ENCODE results near the gene SLC22A1. TPM values are rescaled to one million over a fixed set of nuclear protein-coding genes. Genes with fewer than 3 reads are reported as not detected.

The SLC22A1 gene
- polyA plus RNA-seq, 2 of the 4 experiments (the other 2 are of a cell fraction) = 2.1 TPM

DNA sequence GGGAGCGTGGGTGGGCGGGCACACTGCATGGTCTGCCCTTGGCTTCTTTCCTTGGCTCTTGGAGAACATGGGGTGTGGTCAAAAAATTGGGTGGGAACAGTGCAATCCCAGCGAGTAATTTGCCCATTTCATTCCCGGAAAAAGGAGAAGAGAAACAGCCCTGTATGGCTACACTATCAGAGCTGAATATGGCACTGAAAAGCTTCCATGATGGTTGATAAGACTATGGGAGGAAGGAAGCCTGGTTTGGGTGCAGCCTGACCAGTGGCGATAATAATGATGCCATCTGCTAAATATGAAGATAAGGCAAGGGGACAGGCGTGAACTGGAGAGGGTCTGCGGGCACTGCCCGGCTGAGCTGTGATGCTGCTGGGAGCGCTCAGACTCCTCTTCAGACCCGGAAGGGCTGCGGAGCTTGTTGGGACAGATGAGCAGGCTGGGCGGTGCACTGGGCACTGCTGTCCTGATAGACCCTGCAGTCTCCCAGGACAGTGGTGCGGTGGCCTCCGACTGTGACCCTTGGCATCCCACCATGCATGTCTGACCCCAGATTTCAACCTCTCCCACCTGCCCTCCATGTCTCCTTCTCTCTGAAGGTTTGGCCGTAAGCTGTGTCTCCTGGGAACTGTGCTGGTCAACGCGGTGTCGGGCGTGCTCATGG, 10.2 kb downstream of the SLC22A1 start:
- no peak overlapping the region for H3K27ac ChIP-seq
- no peak for FAIRE-seq
- H3K4me1 ChIP-seq = peaks cover 10% of the 10 kb centered on the region; the same call in 2 of the 3 replicates
- DNase-seq (ENCODE audit: low read depth in 1 of 2, low spot score in 1 of 2) = no peak
- 94% methylated on average over 17 of the region's 19 CpGs for WGBS (ENCODE audit: missing lambda C conversion rate)
- no peaks in the 10 kb centered on the region for H3K9me3 ChIP-seq
- ChIA-PET POLR2A (no interaction called here), CTCF (interaction anchor here (1.2 kb wide), 1 partner anchor 323 kb away, joined by 4 read pairs; no protein-coding TSS in a partner anchor)
- ATAC-seq = no peak
- no peak overlapping the region for H3K4me3 ChIP-seq
- no peak overlapping the region for H3K4me2 ChIP-seq
- no peak for TF ChIP-seq CEBPB (IDR thresholded peaks at IDR 0.05)
- TF ChIP-seq EHMT2 (IDR thresholded peaks at IDR 0.05; ENCODE audit: low read depth) = no peak
- no peak for TF ChIP-seq ZNF302 (CRISPR knock-in tag; IDR thresholded peaks at IDR 0.05)
- TF ChIP-seq, protein P1, sequence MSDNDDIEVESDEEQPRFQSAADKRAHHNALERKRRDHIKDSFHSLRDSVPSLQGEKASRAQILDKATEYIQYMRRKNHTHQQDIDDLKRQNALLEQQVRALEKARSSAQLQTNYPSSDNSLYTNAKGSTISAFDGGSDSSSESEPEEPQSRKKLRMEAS (IDR thresholded peaks at IDR 0.05) = no peak
- TF ChIP-seq, protein P2, sequence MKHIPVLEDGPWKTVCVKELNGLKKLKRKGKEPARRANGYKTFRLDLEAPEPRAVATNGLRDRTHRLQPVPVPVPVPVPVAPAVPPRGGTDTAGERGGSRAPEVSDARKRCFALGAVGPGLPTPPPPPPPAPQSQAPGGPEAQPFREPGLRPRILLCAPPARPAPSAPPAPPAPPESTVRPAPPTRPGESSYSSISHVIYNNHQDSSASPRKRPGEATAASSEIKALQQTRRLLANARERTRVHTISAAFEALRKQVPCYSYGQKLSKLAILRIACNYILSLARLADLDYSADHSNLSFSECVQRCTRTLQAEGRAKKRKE (CRISPR knock-in tag; IDR thresholded peaks at IDR 0.05; ENCODE audit: low read depth) = no peak
- no peak for TF ChIP-seq FOSL2 (IDR thresholded peaks at IDR 0.05)
- no peak for TF ChIP-seq FOSL2 (CRISPR knock-in tag; IDR thresholded peaks at IDR 0.05)
- TF ChIP-seq HDAC2 (IDR thresholded peaks at IDR 0.05) = no peak
- TF ChIP-seq FOXS1 (CRISPR knock-in tag; IDR thresholded peaks at IDR 0.05) = no peak
- no peak for TF ChIP-seq NR3C1 (IDR thresholded peaks at IDR 0.05)

DNA sequence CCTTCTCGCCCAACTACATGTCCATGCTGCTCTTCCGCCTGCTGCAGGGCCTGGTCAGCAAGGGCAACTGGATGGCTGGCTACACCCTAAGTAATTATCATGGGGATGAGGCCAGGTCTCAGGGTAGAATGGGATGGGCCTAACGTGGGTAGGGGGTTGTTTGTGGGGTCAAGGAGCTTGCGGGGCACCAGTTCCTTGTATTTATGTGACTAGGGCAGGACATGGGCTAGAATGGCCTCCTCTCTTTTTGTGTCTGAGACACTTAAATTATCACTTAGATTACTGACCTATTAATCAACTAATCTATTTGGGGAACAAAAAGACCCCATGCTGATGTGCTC, 10.7 kb downstream of the SLC22A1 start:
- ChIA-PET CTCF (interaction anchor here (1.2 kb wide), 1 partner anchor 323 kb away, joined by 4 read pairs; no protein-coding TSS in a partner anchor), POLR2A (no interaction called here)
- Histone ChIP-seq H3K4me1 (peaks cover 12% of the 10 kb centered on the region; the same call in 2 of the 3 replicates), H3K4me2 (no peak overlapping the region), H3K27ac (no peak overlapping the region), H3K4me3 (no peak overlapping the region), H3K9me3 (no peaks in the 10 kb centered on the region)
- FAIRE-seq (no peak), DNase-seq (ENCODE audit: low read depth in 1 of 2, low spot score in 1 of 2) (no peak), ATAC-seq (no peak)
- WGBS (ENCODE audit: missing lambda C conversion rate) = 75% methylated on average over 4 of the region's 4 CpGs
- TF ChIP-seq, protein P3, sequence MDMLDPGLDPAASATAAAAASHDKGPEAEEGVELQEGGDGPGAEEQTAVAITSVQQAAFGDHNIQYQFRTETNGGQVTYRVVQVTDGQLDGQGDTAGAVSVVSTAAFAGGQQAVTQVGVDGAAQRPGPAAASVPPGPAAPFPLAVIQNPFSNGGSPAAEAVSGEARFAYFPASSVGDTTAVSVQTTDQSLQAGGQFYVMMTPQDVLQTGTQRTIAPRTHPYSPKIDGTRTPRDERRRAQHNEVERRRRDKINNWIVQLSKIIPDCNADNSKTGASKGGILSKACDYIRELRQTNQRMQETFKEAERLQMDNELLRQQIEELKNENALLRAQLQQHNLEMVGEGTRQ (IDR thresholded peaks at IDR 0.05) = no peak
- TF ChIP-seq TFCP2L1 (CRISPR knock-in tag; IDR thresholded peaks at IDR 0.05) (no peak), ZSCAN20 (CRISPR knock-in tag; IDR thresholded peaks at IDR 0.05) (no peak), HOXA7 (CRISPR knock-in tag; IDR thresholded peaks at IDR 0.05) (no peak), NFE2L2 (conservative IDR thresholded peaks at IDR 0.05; ENCODE audit: low read length) (no peak), CHD4 (IDR thresholded peaks at IDR 0.05; ENCODE audit: borderline replicate concordance) (no peak), TP53 (CRISPR knock-in tag; IDR thresholded peaks at IDR 0.05) (no peak), NPAS2 (CRISPR knock-in tag; IDR thresholded peaks at IDR 0.05; ENCODE audit: borderline replicate concordance) (no peak)
- TF ChIP-seq, protein P4, sequence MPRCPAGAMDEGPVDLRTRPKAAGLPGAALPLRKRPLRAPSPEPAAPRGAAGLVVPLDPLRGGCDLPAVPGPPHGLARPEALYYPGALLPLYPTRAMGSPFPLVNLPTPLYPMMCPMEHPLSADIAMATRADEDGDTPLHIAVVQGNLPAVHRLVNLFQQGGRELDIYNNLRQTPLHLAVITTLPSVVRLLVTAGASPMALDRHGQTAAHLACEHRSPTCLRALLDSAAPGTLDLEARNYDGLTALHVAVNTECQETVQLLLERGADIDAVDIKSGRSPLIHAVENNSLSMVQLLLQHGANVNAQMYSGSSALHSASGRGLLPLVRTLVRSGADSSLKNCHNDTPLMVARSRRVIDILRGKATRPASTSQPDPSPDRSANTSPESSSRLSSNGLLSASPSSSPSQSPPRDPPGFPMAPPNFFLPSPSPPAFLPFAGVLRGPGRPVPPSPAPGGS (IDR thresholded peaks at IDR 0.05) = no peak
- TF ChIP-seq, protein P5, sequence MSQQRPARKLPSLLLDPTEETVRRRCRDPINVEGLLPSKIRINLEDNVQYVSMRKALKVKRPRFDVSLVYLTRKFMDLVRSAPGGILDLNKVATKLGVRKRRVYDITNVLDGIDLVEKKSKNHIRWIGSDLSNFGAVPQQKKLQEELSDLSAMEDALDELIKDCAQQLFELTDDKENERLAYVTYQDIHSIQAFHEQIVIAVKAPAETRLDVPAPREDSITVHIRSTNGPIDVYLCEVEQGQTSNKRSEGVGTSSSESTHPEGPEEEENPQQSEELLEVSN (IDR thresholded peaks at IDR 0.05; ENCODE audit: borderline replicate concordance, low read depth) = no peak

DNA sequence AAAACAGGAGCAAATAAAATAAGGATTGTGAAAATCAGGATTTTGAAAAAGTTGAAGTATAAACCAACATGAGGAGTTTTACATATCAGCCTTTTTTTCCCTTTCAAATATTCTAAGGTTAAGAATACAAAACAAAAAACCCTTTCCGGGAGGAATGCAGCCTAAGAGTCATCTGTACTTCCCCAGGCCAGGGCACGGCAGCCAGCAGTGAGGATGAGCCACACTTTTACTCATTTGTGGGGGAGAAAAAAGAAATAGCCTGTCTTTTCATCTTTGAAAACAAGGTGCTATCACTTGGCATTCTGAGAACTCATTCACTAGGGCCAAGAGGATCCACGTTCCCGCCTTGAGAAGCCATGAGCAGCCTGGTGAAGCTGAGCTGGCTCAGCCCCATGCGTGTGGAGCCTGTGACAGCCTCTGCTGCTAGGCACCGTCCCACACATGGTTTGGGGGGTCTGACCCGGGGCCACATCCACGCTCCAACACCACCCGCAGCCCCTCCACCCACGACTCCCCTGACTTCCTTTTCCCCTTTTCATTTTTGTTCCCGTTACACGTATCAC, 11.2 kb downstream of the SLC22A1 start:
- ATAC-seq (no peak), DNase-seq (ENCODE audit: low read depth in 1 of 2, low spot score in 1 of 2) (no peak), FAIRE-seq (no peak)
- H3K4me3 ChIP-seq = no peak overlapping the region
- H3K4me1 ChIP-seq = peaks cover 18% of the 10 kb centered on the region; the same call in 2 of the 3 replicates
- 72% methylated on average over 12 of the region's 12 CpGs for WGBS (ENCODE audit: missing lambda C conversion rate)
- CTCF ChIA-PET = interaction anchor here (1.5 kb wide), 1 partner anchor 323 kb away, joined by 4 read pairs; no protein-coding TSS in a partner anchor
- H3K27ac ChIP-seq = no peak overlapping the region
- POLR2A ChIA-PET = no interaction called here
- no peak overlapping the region for H3K4me2 ChIP-seq
- no peaks in the 10 kb centered on the region for H3K9me3 ChIP-seq
- no peak for TF ChIP-seq CBX8 (IDR thresholded peaks at IDR 0.05)
- TF ChIP-seq RCOR1 (IDR thresholded peaks at IDR 0.05; ENCODE audit: low read depth, low read length) = no peak
- TF ChIP-seq, protein P6, sequence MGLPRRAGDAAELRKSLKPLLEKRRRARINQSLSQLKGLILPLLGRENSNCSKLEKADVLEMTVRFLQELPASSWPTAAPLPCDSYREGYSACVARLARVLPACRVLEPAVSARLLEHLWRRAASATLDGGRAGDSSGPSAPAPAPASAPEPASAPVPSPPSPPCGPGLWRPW (IDR thresholded peaks at IDR 0.05) = no peak
- TF ChIP-seq RNF2 (IDR thresholded peaks at IDR 0.05; ENCODE audit: borderline replicate concordance, low read depth) = no peak
- TF ChIP-seq FOSL2 (IDR thresholded peaks at IDR 0.05) = no peak
- TF ChIP-seq FOSL2 (CRISPR knock-in tag; IDR thresholded peaks at IDR 0.05) = no peak
- TF ChIP-seq, protein P7, sequence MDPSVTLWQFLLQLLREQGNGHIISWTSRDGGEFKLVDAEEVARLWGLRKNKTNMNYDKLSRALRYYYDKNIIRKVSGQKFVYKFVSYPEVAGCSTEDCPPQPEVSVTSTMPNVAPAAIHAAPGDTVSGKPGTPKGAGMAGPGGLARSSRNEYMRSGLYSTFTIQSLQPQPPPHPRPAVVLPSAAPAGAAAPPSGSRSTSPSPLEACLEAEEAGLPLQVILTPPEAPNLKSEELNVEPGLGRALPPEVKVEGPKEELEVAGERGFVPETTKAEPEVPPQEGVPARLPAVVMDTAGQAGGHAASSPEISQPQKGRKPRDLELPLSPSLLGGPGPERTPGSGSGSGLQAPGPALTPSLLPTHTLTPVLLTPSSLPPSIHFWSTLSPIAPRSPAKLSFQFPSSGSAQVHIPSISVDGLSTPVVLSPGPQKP (IDR thresholded peaks at IDR 0.05; ENCODE audit: low read depth, low read length) = no peak
- TF ChIP-seq NFE2L2 (conservative IDR thresholded peaks at IDR 0.05; ENCODE audit: low read length) = no peak
- TF ChIP-seq BHLHE40 (IDR thresholded peaks at IDR 0.05; ENCODE audit: low read depth, low read length) = no peak
- TF ChIP-seq ZC3H11A (IDR thresholded peaks at IDR 0.05) = no peak

All from A549 (cell line).